ENCODE results near the gene TSPYL4. TPM values are rescaled to one million over a fixed set of nuclear protein-coding genes. Genes with fewer than 3 reads are reported as not detected.

Gene TSPYL4
- total RNA-seq, 1 experiment from 2014 or later: 5.4 TPM

DNA sequence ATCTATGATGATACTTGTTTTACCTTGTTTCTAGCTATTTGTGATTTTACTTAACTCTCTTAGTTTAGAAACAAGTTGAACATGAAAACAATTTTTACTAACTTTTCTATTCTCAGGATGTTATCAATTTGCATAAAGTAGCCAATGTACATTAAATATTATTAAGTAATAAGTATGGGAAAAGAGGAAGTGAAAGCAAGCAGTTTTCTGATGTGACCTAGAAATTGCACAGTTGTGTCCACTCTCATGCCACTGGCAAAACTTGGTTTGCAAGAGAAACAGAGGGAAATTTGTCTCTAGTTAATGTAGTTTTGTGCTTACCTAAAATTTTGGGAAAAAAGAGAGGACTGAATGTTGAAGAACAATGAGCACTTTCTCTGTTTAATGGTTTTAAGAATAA lies 45.1 kb upstream of the TSPYL4 start:
- H3K9me3 ChIP-seq (ENCODE audit: control insufficient read depth in 1 of 2, insufficient read depth in 1 of 2, low read depth in 1 of 2, low read length in 2 of 2): no peaks in the 10 kb centered on the region
- ATAC-seq: no peak
- CTCF ChIA-PET: no interaction called here
- no peaks in the 10 kb centered on the region for H4K20me1 ChIP-seq (ENCODE audit: insufficient read depth)
- H3K4me2 ChIP-seq (ENCODE audit: low read length): no peak overlapping the region
- no peak for DNase-seq (ENCODE audit: low read depth, low spot score)
- no peak overlapping the region for H3K27ac ChIP-seq (ENCODE audit: low read depth, low read length)
- H2AFZ ChIP-seq (ENCODE audit: low read depth, low read length, poor library complexity, severe bottlenecking): no peak overlapping the region
- intact Hi-C loops (cut with micrococcal nuclease): no loop called here
- no peak overlapping the region for H3K9ac ChIP-seq (ENCODE audit: low read length)
- H3K36me3 ChIP-seq (ENCODE audit: control insufficient read depth in 1 of 2, insufficient read depth in 2 of 2, low read length in 2 of 2): no peaks in the 10 kb centered on the region
- H3K4me3 ChIP-seq (replicated peaks in 1 of 2; ENCODE audit: low read depth in 1 of 2, low read length in 2 of 2): no peak overlapping the region
- no peaks in the 10 kb centered on the region for H3K9me2 ChIP-seq (ENCODE audit: insufficient read depth)
- RAD21 ChIA-PET (ENCODE audit: low non-redundant PET in 1 of 2, low total read pairs in 2 of 2, uncharacterized antibody in 2 of 2, unreplicated experiment in 2 of 2): no interaction called here
- H3K4me1 ChIP-seq (ENCODE audit: control insufficient read depth in 1 of 2, insufficient read depth in 2 of 2, low read length in 2 of 2): no peaks in the 10 kb centered on the region
- no peak for TF ChIP-seq FOSL1 (IDR thresholded peaks at IDR 0.05; ENCODE audit: low read depth)
- TF ChIP-seq JUND (IDR thresholded peaks at IDR 0.05): no peak
- TF ChIP-seq, protein P1, sequence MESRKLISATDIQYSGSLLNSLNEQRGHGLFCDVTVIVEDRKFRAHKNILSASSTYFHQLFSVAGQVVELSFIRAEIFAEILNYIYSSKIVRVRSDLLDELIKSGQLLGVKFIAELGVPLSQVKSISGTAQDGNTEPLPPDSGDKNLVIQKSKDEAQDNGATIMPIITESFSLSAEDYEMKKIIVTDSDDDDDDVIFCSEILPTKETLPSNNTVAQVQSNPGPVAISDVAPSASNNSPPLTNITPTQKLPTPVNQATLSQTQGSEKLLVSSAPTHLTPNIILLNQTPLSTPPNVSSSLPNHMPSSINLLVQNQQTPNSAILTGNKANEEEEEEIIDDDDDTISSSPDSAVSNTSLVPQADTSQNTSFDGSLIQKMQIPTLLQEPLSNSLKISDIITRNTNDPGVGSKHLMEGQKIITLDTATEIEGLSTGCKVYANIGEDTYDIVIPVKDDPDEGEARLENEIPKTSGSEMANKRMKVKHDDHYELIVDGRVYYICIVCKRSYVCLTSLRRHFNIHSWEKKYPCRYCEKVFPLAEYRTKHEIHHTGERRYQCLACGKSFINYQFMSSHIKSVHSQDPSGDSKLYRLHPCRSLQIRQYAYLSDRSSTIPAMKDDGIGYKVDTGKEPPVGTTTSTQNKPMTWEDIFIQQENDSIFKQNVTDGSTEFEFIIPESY (IDR thresholded peaks at IDR 0.05; ENCODE audit: extremely low read depth, insufficient replicate concordance, low read length): no peak
- no peak for TF ChIP-seq TCF7L2 (IDR thresholded peaks at IDR 0.05; ENCODE audit: borderline replicate concordance, extremely low read depth, insufficient read depth, insufficient read length)
- no peak for TF ChIP-seq SP1 (IDR thresholded peaks at IDR 0.05; ENCODE audit: low read depth)
- TF ChIP-seq YY1 (IDR thresholded peaks at IDR 0.05; ENCODE audit: extremely low read depth, insufficient replicate concordance, low read depth, low read length): no peak
- no peak for TF ChIP-seq CBX3 (IDR thresholded peaks at IDR 0.05; ENCODE audit: low read depth)
- TF ChIP-seq, protein P2, sequence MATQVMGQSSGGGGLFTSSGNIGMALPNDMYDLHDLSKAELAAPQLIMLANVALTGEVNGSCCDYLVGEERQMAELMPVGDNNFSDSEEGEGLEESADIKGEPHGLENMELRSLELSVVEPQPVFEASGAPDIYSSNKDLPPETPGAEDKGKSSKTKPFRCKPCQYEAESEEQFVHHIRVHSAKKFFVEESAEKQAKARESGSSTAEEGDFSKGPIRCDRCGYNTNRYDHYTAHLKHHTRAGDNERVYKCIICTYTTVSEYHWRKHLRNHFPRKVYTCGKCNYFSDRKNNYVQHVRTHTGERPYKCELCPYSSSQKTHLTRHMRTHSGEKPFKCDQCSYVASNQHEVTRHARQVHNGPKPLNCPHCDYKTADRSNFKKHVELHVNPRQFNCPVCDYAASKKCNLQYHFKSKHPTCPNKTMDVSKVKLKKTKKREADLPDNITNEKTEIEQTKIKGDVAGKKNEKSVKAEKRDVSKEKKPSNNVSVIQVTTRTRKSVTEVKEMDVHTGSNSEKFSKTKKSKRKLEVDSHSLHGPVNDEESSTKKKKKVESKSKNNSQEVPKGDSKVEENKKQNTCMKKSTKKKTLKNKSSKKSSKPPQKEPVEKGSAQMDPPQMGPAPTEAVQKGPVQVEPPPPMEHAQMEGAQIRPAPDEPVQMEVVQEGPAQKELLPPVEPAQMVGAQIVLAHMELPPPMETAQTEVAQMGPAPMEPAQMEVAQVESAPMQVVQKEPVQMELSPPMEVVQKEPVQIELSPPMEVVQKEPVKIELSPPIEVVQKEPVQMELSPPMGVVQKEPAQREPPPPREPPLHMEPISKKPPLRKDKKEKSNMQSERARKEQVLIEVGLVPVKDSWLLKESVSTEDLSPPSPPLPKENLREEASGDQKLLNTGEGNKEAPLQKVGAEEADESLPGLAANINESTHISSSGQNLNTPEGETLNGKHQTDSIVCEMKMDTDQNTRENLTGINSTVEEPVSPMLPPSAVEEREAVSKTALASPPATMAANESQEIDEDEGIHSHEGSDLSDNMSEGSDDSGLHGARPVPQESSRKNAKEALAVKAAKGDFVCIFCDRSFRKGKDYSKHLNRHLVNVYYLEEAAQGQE (IDR thresholded peaks at IDR 0.05; ENCODE audit: low read depth): no peak
- TF ChIP-seq POLR2A (IDR thresholded peaks at IDR 0.05; ENCODE audit: borderline replicate concordance, extremely low read depth, insufficient read depth, insufficient read length): no peak
- TF ChIP-seq, protein P3, sequence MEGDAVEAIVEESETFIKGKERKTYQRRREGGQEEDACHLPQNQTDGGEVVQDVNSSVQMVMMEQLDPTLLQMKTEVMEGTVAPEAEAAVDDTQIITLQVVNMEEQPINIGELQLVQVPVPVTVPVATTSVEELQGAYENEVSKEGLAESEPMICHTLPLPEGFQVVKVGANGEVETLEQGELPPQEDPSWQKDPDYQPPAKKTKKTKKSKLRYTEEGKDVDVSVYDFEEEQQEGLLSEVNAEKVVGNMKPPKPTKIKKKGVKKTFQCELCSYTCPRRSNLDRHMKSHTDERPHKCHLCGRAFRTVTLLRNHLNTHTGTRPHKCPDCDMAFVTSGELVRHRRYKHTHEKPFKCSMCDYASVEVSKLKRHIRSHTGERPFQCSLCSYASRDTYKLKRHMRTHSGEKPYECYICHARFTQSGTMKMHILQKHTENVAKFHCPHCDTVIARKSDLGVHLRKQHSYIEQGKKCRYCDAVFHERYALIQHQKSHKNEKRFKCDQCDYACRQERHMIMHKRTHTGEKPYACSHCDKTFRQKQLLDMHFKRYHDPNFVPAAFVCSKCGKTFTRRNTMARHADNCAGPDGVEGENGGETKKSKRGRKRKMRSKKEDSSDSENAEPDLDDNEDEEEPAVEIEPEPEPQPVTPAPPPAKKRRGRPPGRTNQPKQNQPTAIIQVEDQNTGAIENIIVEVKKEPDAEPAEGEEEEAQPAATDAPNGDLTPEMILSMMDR (IDR thresholded peaks at IDR 0.05 in 2 of 3, conservative IDR thresholded peaks at IDR 0.05 in 1 of 3; ENCODE audit: borderline replicate concordance in 1 of 3, insufficient read depth in 1 of 3, low read depth in 2 of 3, low read length in 2 of 3): no peak
- TF ChIP-seq, protein P4, sequence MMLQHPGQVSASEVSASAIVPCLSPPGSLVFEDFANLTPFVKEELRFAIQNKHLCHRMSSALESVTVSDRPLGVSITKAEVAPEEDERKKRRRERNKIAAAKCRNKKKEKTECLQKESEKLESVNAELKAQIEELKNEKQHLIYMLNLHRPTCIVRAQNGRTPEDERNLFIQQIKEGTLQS (IDR thresholded peaks at IDR 0.05): no peak
- no peak for TF ChIP-seq SRF (IDR thresholded peaks at IDR 0.05; ENCODE audit: low read depth)
- POLR2A ChIA-PET: no interaction called here
- no peaks in the 10 kb centered on the region for H3K27me3 ChIP-seq (ENCODE audit: insufficient read depth, low read length)
- H3K79me2 ChIP-seq (ENCODE audit: insufficient read depth, low read length): no peaks in the 10 kb centered on the region
- no TSS peak for BruUV-seq (replicated peaks)

Measured in HCT116 (cell line).